Natural killer cell treated with Interleukin-12 subunit alpha and Interleukin-12 subunit beta and Interleukin-15 and Interleukin-18, amount 100 ng/mL, for 72 hours (primary cell): ENCODE data around the gene SAP30BP. TPM values are rescaled to one million over a fixed set of nuclear protein-coding genes. Genes with fewer than 3 reads are reported as not detected.

ENCODE experiments used
- ATAC-seq, 2 donors: fragments of 150-1000 bp; cut with Tn5 transposase in 1 of 2; sonication (Bioruptor Pico), chemical (Tn5 transposase) in 1 of 2; 2 replicates each; pipeline ENCODE4 v1.10.0; 2021
- DNase-seq: peaks from one replicate; pipeline ENCODE4 v3.0.0; 2022; ENCODE audit warnings: low spot score
- H3K27ac Mint-ChIP-seq, 2 donors: 1 replicate in 1 of 2; 2 replicates in 1 of 2; pipeline ENCODE4 v1.8.0; 2022; ENCODE audit warnings: mixed read lengths in 2 of 2, mild to moderate bottlenecking in 1 of 2, moderate library complexity in 1 of 2
- H3K27me3 Mint-ChIP-seq, 2 donors: 1 replicate in 1 of 2; 2 replicates in 1 of 2; pipeline ENCODE4 v1.8.0; 2022; ENCODE audit warnings: mixed read lengths in 2 of 2
- H3K36me3 Mint-ChIP-seq: one replicate; pipeline ENCODE4 v1.8.0; 2022; ENCODE audit warnings: mixed read lengths
- H3K4me1 Mint-ChIP-seq, 2 donors: 1 replicate in 1 of 2; 2 replicates in 1 of 2; pipeline ENCODE4 v1.8.0; 2022; ENCODE audit warnings: low read depth in 2 of 2, mixed read lengths in 2 of 2, mild to moderate bottlenecking in 1 of 2
- H3K4me3 Mint-ChIP-seq: one replicate; pipeline ENCODE4 v1.8.0; 2022; ENCODE audit warnings: mixed read lengths
- H3K9me3 Mint-ChIP-seq: 2 replicates; pipeline ENCODE4 v1.8.0; 2022; ENCODE audit warnings: mixed read lengths
- total RNA-seq, 2 donors: library from RNA; stranded (reverse); gene quantifications; one replicate each; pipeline ENCODE4 v1.2.3, GENCODE V29; 2022

The SAP30BP gene
- total RNA-seq, 2 donors from 2014 or later: 129 TPM

GRCh38 chr17:75731086-75731715, 64.1 kb downstream of the SAP30BP start:
- DNase-seq (no peak), ATAC-seq (no peak)
- H3K27me3 Mint-ChIP-seq: no peaks in the 10 kb centered on the region
- no peaks in the 10 kb centered on the region for H3K36me3 Mint-ChIP-seq
- peaks cover 5 to 6% of the 10 kb centered on the region in 2 donors for H3K4me1 Mint-ChIP-seq
- no peak overlapping the region for H3K27ac Mint-ChIP-seq
- H3K9me3 Mint-ChIP-seq: no peaks in the 10 kb centered on the region
- H3K4me3 Mint-ChIP-seq: no peak overlapping the region

GRCh38 chr17:75731716-75732498, 64.8 kb downstream of the SAP30BP start:
- H3K36me3 Mint-ChIP-seq: no peaks in the 10 kb centered on the region
- H3K27me3 Mint-ChIP-seq: no peaks in the 10 kb centered on the region
- no peak overlapping the region for H3K4me3 Mint-ChIP-seq
- no peak for ATAC-seq
- no peaks in the 10 kb centered on the region for H3K9me3 Mint-ChIP-seq
- H3K27ac Mint-ChIP-seq: no peak overlapping the region
- no peak for DNase-seq
- H3K4me1 Mint-ChIP-seq: peaks cover 5 to 6% of the 10 kb centered on the region in 2 donors

- Mint-ChIP-seq H3K9me3 (no peaks in the 10 kb centered on the region), H3K27me3 (no peaks in the 10 kb centered on the region), H3K36me3 (no peaks in the 10 kb centered on the region), H3K4me1 (peaks cover 12 to 13% of the 10 kb centered on the region in 2 donors), H3K27ac (no peak overlapping the region), H3K4me3 (no peak overlapping the region)
- no peak for DNase-seq
- ATAC-seq: no peak
Observed at GRCh38 chr17:75733471-75733870, 66.3 kb downstream of the SAP30BP start.

- Mint-ChIP-seq H3K36me3 (no peaks in the 10 kb centered on the region), H3K4me3 (no peak overlapping the region), H3K27ac (peak overlapping the region in 1 of 2 donors; percentile 23), H3K4me1 (peaks cover 13% of the 10 kb centered on the region in 2 donors), H3K9me3 (no peaks in the 10 kb centered on the region), H3K27me3 (no peaks in the 10 kb centered on the region)
- no peak for DNase-seq
- no peak for ATAC-seq
Observed at GRCh38 chr17:75734674-75735294, 67.6 kb downstream of the SAP30BP start.

- no peaks in the 10 kb centered on the region for H3K36me3 Mint-ChIP-seq
- H3K27me3 Mint-ChIP-seq: no peaks in the 10 kb centered on the region
- no peak overlapping the region for H3K27ac Mint-ChIP-seq
- DNase-seq: no peak
- peaks cover 13% of the 10 kb centered on the region in 2 donors for H3K4me1 Mint-ChIP-seq
- H3K9me3 Mint-ChIP-seq: no peaks in the 10 kb centered on the region
- no peak overlapping the region for H3K4me3 Mint-ChIP-seq
- no peak for ATAC-seq
Observed at GRCh38 chr17:75736173-75736835, 69.2 kb downstream of the SAP30BP start.

GRCh38 chr17:75737133-75737962, 70.2 kb downstream of the SAP30BP start:
- Mint-ChIP-seq H3K9me3 (no peaks in the 10 kb centered on the region), H3K4me1 (peaks cover 13% of the 10 kb centered on the region in 2 donors), H3K27ac (peak overlapping the region; percentile 77 to 86), H3K4me3 (no peak overlapping the region), H3K36me3 (no peaks in the 10 kb centered on the region), H3K27me3 (no peaks in the 10 kb centered on the region)
- ATAC-seq (no peak), DNase-seq (no peak)

GRCh38 chr17:75738218-75738802, 71.2 kb downstream of the SAP30BP start:
- Mint-ChIP-seq H3K36me3 (no peaks in the 10 kb centered on the region), H3K4me1 (peaks cover 13% of the 10 kb centered on the region in 2 donors), H3K27ac (peak overlapping the region; percentile 77 to 86), H3K4me3 (peak overlapping the region; percentile 58), H3K9me3 (no peaks in the 10 kb centered on the region), H3K27me3 (no peaks in the 10 kb centered on the region)
- DNase-seq (no peak), ATAC-seq (peak; percentile 71 to 86)

- DNase-seq (no peak), ATAC-seq (no peak)
- no peaks in the 10 kb centered on the region for H3K36me3 Mint-ChIP-seq
- H3K27me3 Mint-ChIP-seq: no peaks in the 10 kb centered on the region
- H3K4me1 Mint-ChIP-seq: peaks cover 13% of the 10 kb centered on the region in 2 donors
- no peak overlapping the region for H3K27ac Mint-ChIP-seq
- no peaks in the 10 kb centered on the region for H3K9me3 Mint-ChIP-seq
- H3K4me3 Mint-ChIP-seq: no peak overlapping the region
Observed at GRCh38 chr17:75739174-75739573, 72.0 kb downstream of the SAP30BP start.

GRCh38 chr17:75739801-75740200, 72.7 kb downstream of the SAP30BP start:
- no peaks in the 10 kb centered on the region for H3K27me3 Mint-ChIP-seq
- H3K9me3 Mint-ChIP-seq: no peaks in the 10 kb centered on the region
- ATAC-seq: no peak
- H3K4me3 Mint-ChIP-seq: no peak overlapping the region
- H3K4me1 Mint-ChIP-seq: peaks cover 7 to 8% of the 10 kb centered on the region in 2 donors
- no peak overlapping the region for H3K27ac Mint-ChIP-seq
- H3K36me3 Mint-ChIP-seq: no peaks in the 10 kb centered on the region
- DNase-seq: no peak

GRCh38 chr17:75740215-75740614, 73.1 kb downstream of the SAP30BP start:
- H3K27me3 Mint-ChIP-seq: no peaks in the 10 kb centered on the region
- no peak overlapping the region for H3K4me3 Mint-ChIP-seq
- no peak for ATAC-seq
- DNase-seq: no peak
- no peaks in the 10 kb centered on the region for H3K9me3 Mint-ChIP-seq
- no peak overlapping the region for H3K27ac Mint-ChIP-seq
- H3K4me1 Mint-ChIP-seq: peaks cover 7 to 8% of the 10 kb centered on the region in 2 donors
- no peaks in the 10 kb centered on the region for H3K36me3 Mint-ChIP-seq

GRCh38 chr17:75740631-75741077, 73.5 kb downstream of the SAP30BP start:
- no peak overlapping the region for H3K4me3 Mint-ChIP-seq
- no peak overlapping the region for H3K27ac Mint-ChIP-seq
- H3K36me3 Mint-ChIP-seq: no peaks in the 10 kb centered on the region
- no peak for ATAC-seq
- H3K4me1 Mint-ChIP-seq: peaks cover 7 to 8% of the 10 kb centered on the region in 2 donors
- no peak for DNase-seq
- H3K9me3 Mint-ChIP-seq: no peaks in the 10 kb centered on the region
- no peaks in the 10 kb centered on the region for H3K27me3 Mint-ChIP-seq

GRCh38 chr17:75742337-75742736, 75.2 kb downstream of the SAP30BP start:
- H3K27me3 Mint-ChIP-seq: no peaks in the 10 kb centered on the region
- ATAC-seq (no peak), DNase-seq (no peak)
- H3K27ac Mint-ChIP-seq: no peak overlapping the region
- no peak overlapping the region for H3K4me3 Mint-ChIP-seq
- H3K9me3 Mint-ChIP-seq: no peaks in the 10 kb centered on the region
- peaks cover 7 to 8% of the 10 kb centered on the region in 2 donors for H3K4me1 Mint-ChIP-seq
- no peaks in the 10 kb centered on the region for H3K36me3 Mint-ChIP-seq
